Measurements from ENCODE around the gene EXOSC9.
A peak's percentile ranks its signal among the peaks of the same experiment; 100 is the strongest.

The EXOSC9 gene

DNA sequence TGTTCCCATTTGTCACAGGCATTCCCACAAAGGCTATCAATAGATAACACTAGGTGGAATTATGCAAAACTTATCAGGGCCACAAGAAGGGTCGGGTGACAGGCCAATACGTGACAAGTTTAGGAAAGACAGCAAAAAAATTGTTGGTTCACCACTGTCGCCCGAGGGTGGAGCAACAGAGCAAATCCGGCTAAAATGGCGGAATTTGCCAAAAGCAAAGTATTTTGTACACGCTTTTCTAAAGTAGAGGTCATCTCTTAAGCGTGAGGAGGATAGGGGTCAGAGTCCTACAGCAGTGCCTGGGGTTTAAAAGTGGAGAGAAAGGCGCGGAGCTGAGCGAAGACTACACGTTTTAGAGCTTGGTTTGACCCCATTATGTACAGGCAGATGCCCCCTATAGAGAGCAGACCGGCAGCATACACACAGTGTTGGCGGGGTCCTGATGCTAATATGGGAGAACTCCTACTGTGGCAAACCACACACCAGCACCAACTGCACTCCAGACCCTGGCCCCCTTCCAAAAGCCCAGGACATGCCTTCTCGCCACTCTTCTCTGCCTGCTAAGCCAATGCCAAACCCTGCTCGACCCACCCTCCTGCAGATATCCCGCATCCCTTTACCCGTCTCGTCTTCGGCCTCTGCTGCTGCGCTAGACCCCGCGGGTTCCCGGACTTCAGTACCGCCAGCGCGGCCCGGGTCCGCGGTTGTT lies 21.8 kb downstream of the EXOSC9 start:
- TF ChIP-seq, protein P1, sequence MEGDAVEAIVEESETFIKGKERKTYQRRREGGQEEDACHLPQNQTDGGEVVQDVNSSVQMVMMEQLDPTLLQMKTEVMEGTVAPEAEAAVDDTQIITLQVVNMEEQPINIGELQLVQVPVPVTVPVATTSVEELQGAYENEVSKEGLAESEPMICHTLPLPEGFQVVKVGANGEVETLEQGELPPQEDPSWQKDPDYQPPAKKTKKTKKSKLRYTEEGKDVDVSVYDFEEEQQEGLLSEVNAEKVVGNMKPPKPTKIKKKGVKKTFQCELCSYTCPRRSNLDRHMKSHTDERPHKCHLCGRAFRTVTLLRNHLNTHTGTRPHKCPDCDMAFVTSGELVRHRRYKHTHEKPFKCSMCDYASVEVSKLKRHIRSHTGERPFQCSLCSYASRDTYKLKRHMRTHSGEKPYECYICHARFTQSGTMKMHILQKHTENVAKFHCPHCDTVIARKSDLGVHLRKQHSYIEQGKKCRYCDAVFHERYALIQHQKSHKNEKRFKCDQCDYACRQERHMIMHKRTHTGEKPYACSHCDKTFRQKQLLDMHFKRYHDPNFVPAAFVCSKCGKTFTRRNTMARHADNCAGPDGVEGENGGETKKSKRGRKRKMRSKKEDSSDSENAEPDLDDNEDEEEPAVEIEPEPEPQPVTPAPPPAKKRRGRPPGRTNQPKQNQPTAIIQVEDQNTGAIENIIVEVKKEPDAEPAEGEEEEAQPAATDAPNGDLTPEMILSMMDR (IDR thresholded peaks at IDR 0.05; ENCODE audit: low read length) = peak; percentile 50; the same call in 1 of the 2 replicates
- no peak for TF ChIP-seq EZH2 (IDR thresholded peaks at IDR 0.05; ENCODE audit: borderline replicate concordance, low read length)
- Histone ChIP-seq H3K9me3 (ENCODE audit: low read length) (no peaks in the 10 kb centered on the region), H4K20me1 (ENCODE audit: insufficient read depth, low read length) (no peaks in the 10 kb centered on the region), H3K4me2 (ENCODE audit: low read length) (peak overlapping the region; percentile 86), H3K36me3 (ENCODE audit: insufficient read depth, low read length) (peaks cover 60% of the 10 kb centered on the region), H3K27ac (ENCODE audit: low read depth, low read length, poor library complexity, severe bottlenecking) (peak overlapping the region; percentile 76), H3K9ac (ENCODE audit: low read length) (peak overlapping the region; percentile 91), H3K4me3 (ENCODE audit: low read depth, low read length, poor library complexity, severe bottlenecking) (peak overlapping the region; percentile 95), H3K27me3 (ENCODE audit: insufficient read depth, low read length) (no peaks in the 10 kb centered on the region), H3K4me1 (ENCODE audit: insufficient read depth, low read length, severe bottlenecking) (peaks cover 31% of the 10 kb centered on the region), H3K9me2 (ENCODE audit: low read depth, low read length) (no peaks in the 10 kb centered on the region), H2AFZ (ENCODE audit: low read length) (no peak overlapping the region), H3K79me2 (ENCODE audit: insufficient read depth, low read length) (peaks cover 26% of the 10 kb centered on the region), H3F3A (ENCODE audit: insufficient read depth, low read length) (peaks cover 1% of the 10 kb centered on the region; the same call in 1 of the 2 replicates)

GRCh38 chr4:121823505-121824170 lies 22.5 kb downstream of the EXOSC9 start, which contains the start of gene CCNA2:
CCNA2 (minus strand) TSS chr4:121823883; CDS start chr4:121823628, 255 bp downstream.
- H3K9me3 ChIP-seq (ENCODE audit: low read length) = no peaks in the 10 kb centered on the region

GRCh38 chr4:121824171-121824527 lies 23.0 kb downstream of the EXOSC9 start:
- Histone ChIP-seq H3K27me3 (ENCODE audit: insufficient read depth, low read length) (no peaks in the 10 kb centered on the region), H3K9me2 (ENCODE audit: low read depth, low read length) (no peaks in the 10 kb centered on the region), H3K79me2 (ENCODE audit: insufficient read depth, low read length) (peaks cover 26% of the 10 kb centered on the region), H3K27ac (ENCODE audit: low read depth, low read length, poor library complexity, severe bottlenecking) (peak overlapping the region; percentile 66), H2AFZ (ENCODE audit: low read length) (peak overlapping the region; percentile 77), H3K4me3 (ENCODE audit: low read depth, low read length, poor library complexity, severe bottlenecking) (peak overlapping the region; percentile 95), H3F3A (ENCODE audit: insufficient read depth, low read length) (peaks cover 6% of the 10 kb centered on the region; the same call in 1 of the 2 replicates), H4K20me1 (ENCODE audit: insufficient read depth, low read length) (no peaks in the 10 kb centered on the region), H3K36me3 (ENCODE audit: insufficient read depth, low read length) (peaks cover 48% of the 10 kb centered on the region), H3K4me2 (ENCODE audit: low read length) (peak overlapping the region; percentile 83), H3K4me1 (ENCODE audit: insufficient read depth, low read length, severe bottlenecking) (peaks cover 31% of the 10 kb centered on the region), H3K9ac (ENCODE audit: low read length) (peak overlapping the region; percentile 82), H3K9me3 (ENCODE audit: low read length) (no peaks in the 10 kb centered on the region)
- TF ChIP-seq, protein P1 (IDR thresholded peaks at IDR 0.05; ENCODE audit: low read length) = no peak; the same call in 1 of the 2 replicates
- TF ChIP-seq EZH2 (IDR thresholded peaks at IDR 0.05; ENCODE audit: borderline replicate concordance, low read length) = no peak

More at GRCh38 chr4:121823505-121824170, 22.5 kb downstream of the EXOSC9 start, which contains the start of gene CCNA2:
- H3K4me3 ChIP-seq (ENCODE audit: low read depth, low read length, poor library complexity, severe bottlenecking) = peak within 1 kb of the TSS; percentile 95
- H3K9me2 ChIP-seq (ENCODE audit: low read depth, low read length) = no peaks in the 10 kb centered on the region
- no peaks in the 10 kb centered on the region for H3K27me3 ChIP-seq (ENCODE audit: insufficient read depth, low read length)
- peak within 1 kb of the TSS; percentile 91 for H3K9ac ChIP-seq (ENCODE audit: low read length)
- peak within 1 kb of the TSS; percentile 76 for H3K27ac ChIP-seq (ENCODE audit: low read depth, low read length, poor library complexity, severe bottlenecking)
- peak within 1 kb of the TSS; percentile 77 for H2AFZ ChIP-seq (ENCODE audit: low read length)
- H3K36me3 ChIP-seq (ENCODE audit: insufficient read depth, low read length) = peaks cover 53% of the 10 kb centered on the region
- no peak for TF ChIP-seq EZH2 (IDR thresholded peaks at IDR 0.05; ENCODE audit: borderline replicate concordance, low read length)
- TF ChIP-seq, protein P1 (IDR thresholded peaks at IDR 0.05; ENCODE audit: low read length) = no peak
- H3K4me2 ChIP-seq (ENCODE audit: low read length) = peak within 1 kb of the TSS; percentile 86
- H4K20me1 ChIP-seq (ENCODE audit: insufficient read depth, low read length) = no peaks in the 10 kb centered on the region
- H3K79me2 ChIP-seq (ENCODE audit: insufficient read depth, low read length) = peaks cover 26% of the 10 kb centered on the region
- peaks cover 31% of the 10 kb centered on the region for H3K4me1 ChIP-seq (ENCODE audit: insufficient read depth, low read length, severe bottlenecking)
- peaks cover 6% of the 10 kb centered on the region; the same call in 1 of the 2 replicates for H3F3A ChIP-seq (ENCODE audit: insufficient read depth, low read length)

All from OCI-LY1 (cell line).